Heart left ventricle (tissue), 13 donors: Measurements from ENCODE around the gene ELOVL1.
"Not testable (repeated sequence)": the region's sequence is repeated elsewhere in the genome, so short reads cannot be mapped to it uniquely, and the experiment has no call there.

Experiments
- POLR2A ChIP-seq, 2 donors: fragments of 450-650 bp; IDR thresholded peaks; one replicate each; pipeline ENCODE4 v1.6.1; 2017; ENCODE audit warnings: antibody characterized with exemption in 2 of 2, mild to moderate bottlenecking in 2 of 2, moderate library complexity in 2 of 2
- TF ChIP-seq, protein P1 (sequence below), 12 donors: fragments of 200-600 bp; sonication (generic) in 4 of 12; IDR thresholded peaks; one replicate each; pipeline versions ENCODE4 v1.5.0 to v1.8.0; 2018 to 2022; ENCODE audit warnings: antibody characterized with exemption in 12 of 12, mild to moderate bottlenecking in 5 of 12
- donor health status: ischemic (EF 13 %, LVEDD 7.1; RV severe dilation, severe dysfunction).
- donor health status: DM: no; HTN: yes; CAD: no.
- donor health status: DM: no; HTN: no; CAD: no.
- donor health status: ischemic (EF 25% LVEDD 6.9; RV normal size, moderate dysfunction).
- donor health status: ischemic (EF 25% LVEDD 5.7; RV mildly dilated, moderate dysfunction).
- donor health status: ischemic (EF 35%, LVEDD 5.7; RV mildly dilated, moderate dysfunction).
- donor health status: nonischemic (EF 11% LVEDD 7.7; RV severe dilation, severe dysfunction).
- donor health status: DM: yes; HTN: yes; CAD: no.
- donor health status: PGD.
- donor health status: ischemic (EF 29% LVEDD 5.4; RV normal size, mild dysfunction).
- donor health status: nonischemic (EF 23%, LVEDD 6.1; RV moderate dilation, normal function).

DNA sequence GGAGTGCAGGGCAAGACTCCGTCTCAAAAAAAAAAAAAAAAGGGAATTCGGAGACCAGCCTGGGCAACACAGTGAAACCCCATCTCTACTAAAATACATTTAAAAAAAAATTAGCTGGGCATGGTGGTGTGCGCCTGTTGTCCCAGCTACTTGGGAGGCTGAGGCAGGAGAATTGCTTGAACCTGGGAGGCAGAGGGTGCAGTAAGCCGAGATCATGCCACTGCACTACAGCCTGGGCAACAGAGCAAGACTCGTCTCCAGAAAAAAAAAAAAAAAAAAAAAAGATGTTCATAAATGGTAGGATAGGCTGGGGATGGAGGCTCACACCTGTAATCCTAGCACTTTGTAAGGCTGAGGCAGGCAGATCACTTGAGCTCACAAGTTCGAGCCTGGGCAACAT, 2.0 kb upstream of the ELOVL1 start:
- TF ChIP-seq, protein P1, sequence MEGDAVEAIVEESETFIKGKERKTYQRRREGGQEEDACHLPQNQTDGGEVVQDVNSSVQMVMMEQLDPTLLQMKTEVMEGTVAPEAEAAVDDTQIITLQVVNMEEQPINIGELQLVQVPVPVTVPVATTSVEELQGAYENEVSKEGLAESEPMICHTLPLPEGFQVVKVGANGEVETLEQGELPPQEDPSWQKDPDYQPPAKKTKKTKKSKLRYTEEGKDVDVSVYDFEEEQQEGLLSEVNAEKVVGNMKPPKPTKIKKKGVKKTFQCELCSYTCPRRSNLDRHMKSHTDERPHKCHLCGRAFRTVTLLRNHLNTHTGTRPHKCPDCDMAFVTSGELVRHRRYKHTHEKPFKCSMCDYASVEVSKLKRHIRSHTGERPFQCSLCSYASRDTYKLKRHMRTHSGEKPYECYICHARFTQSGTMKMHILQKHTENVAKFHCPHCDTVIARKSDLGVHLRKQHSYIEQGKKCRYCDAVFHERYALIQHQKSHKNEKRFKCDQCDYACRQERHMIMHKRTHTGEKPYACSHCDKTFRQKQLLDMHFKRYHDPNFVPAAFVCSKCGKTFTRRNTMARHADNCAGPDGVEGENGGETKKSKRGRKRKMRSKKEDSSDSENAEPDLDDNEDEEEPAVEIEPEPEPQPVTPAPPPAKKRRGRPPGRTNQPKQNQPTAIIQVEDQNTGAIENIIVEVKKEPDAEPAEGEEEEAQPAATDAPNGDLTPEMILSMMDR (IDR thresholded peaks at IDR 0.05): not testable (repeated sequence)
- TF ChIP-seq POLR2A (IDR thresholded peaks at IDR 0.05): not testable (repeated sequence)
